ENCODE results near the gene BAG1.

- TF ChIP-seq CTCF (IDR thresholded peaks at IDR 0.05) (no peak), EZH2 (IDR thresholded peaks at IDR 0.05; ENCODE audit: borderline replicate concordance, insufficient read depth, low read depth, low read length, poor library complexity, severe bottlenecking) (no peak)
These were observed 40.8 kb downstream of the BAG1 start for GRCh38 chr9:33223696-33224095.

All from B cell (primary cell).